HuH-7.5 (cell line): ENCODE measurements around the gene TMEM164.

Experiments used
- DNase-seq: peaks from one replicate; pipeline ENCODE4 v3.0.0; 2011; ENCODE audit warnings: low spot score

The TMEM164 gene

GRCh38 chrX:110037178-110037577 lies 34.3 kb downstream of the TMEM164 start:
- no peak for DNase-seq

GRCh38 chrX:110038900-110039299 lies 36.0 kb downstream of the TMEM164 start:
- no peak for DNase-seq

GRCh38 chrX:110041980-110042379 lies 39.1 kb downstream of the TMEM164 start:
- no peak for DNase-seq

GRCh38 chrX:110042496-110042895 lies 39.6 kb downstream of the TMEM164 start:
- DNase-seq: no peak

- no peak for DNase-seq
Observed at GRCh38 chrX:110043506-110043905, 40.6 kb downstream of the TMEM164 start.

- DNase-seq: no peak
Observed at GRCh38 chrX:110044346-110045249, 41.7 kb downstream of the TMEM164 start.

GRCh38 chrX:110045421-110045820 lies 42.5 kb downstream of the TMEM164 start:
- no peak for DNase-seq

- DNase-seq: no peak
Observed at GRCh38 chrX:110046001-110046400, 43.1 kb downstream of the TMEM164 start.

GRCh38 chrX:110046971-110047370 lies 44.1 kb downstream of the TMEM164 start:
- DNase-seq: no peak

- no peak for DNase-seq
Observed at GRCh38 chrX:110049096-110049495, 46.2 kb downstream of the TMEM164 start.

- DNase-seq: no peak
Observed at GRCh38 chrX:110050386-110050785, 47.5 kb downstream of the TMEM164 start.

GRCh38 chrX:110050901-110051300 lies 48.0 kb downstream of the TMEM164 start:
- DNase-seq: no peak

GRCh38 chrX:110051559-110051958 lies 48.6 kb downstream of the TMEM164 start:
- no peak for DNase-seq

- DNase-seq: no peak
Observed at GRCh38 chrX:110052303-110052702, 49.4 kb downstream of the TMEM164 start.

GRCh38 chrX:110053453-110053852 lies 50.5 kb downstream of the TMEM164 start:
- no peak for DNase-seq

GRCh38 chrX:110055616-110056015 lies 52.7 kb downstream of the TMEM164 start:
- no peak for DNase-seq

GRCh38 chrX:110056419-110056818 lies 53.5 kb downstream of the TMEM164 start:
- no peak for DNase-seq

GRCh38 chrX:110059410-110059809 lies 56.5 kb downstream of the TMEM164 start:
- no peak for DNase-seq

- no peak for DNase-seq
Observed at GRCh38 chrX:110060317-110060716, 57.4 kb downstream of the TMEM164 start.

- no peak for DNase-seq
Observed at GRCh38 chrX:110060846-110061537, 58.1 kb downstream of the TMEM164 start.

GRCh38 chrX:110062919-110063318 lies 60.0 kb downstream of the TMEM164 start:
- no peak for DNase-seq

- DNase-seq: no peak
Observed at GRCh38 chrX:110066488-110067225, 63.7 kb downstream of the TMEM164 start.

- no peak for DNase-seq
Observed at GRCh38 chrX:110070970-110071369, 68.1 kb downstream of the TMEM164 start.
